Endothelial cell of umbilical vein (primary cell): Measurements from ENCODE around the gene APOBEC3G. TPM values are rescaled to one million over a fixed set of nuclear protein-coding genes. Genes with fewer than 3 reads are reported as not detected.

Experiments used
- BruUV-seq: library from RNA; stranded (reverse); fragments of 400-500 nt; replicated peaks from 2 replicates; lab custom pipeline; 2021; lab: Mats Ljungman, UMichigan
- CTCF ChIA-PET: fragments of 300-600, 350-600 bp; sonication (Branson Sonifier 250); formaldehyde crosslinking; loops from one replicate; lab custom pipeline; 2021; ENCODE audit warnings: antibody characterized with exemption, inconsistent platforms; lab: Charles Lee
- POLR2A ChIA-PET: fragments of 300-600, 350-600 bp; sonication (Branson Sonifier 250); formaldehyde crosslinking; loops from one replicate; lab custom pipeline; 2021; ENCODE audit warnings: antibody characterized with exemption, inconsistent platforms; lab: Charles Lee
- DNase-seq: peaks from one replicate; pipeline ENCODE4 v3.0.0-alpha.2; 2011; ENCODE audit warnings: low read depth, low spot score
- FAIRE-seq: peaks from 2 replicates; lab custom pipeline; 2011; peaks lifted over from hg19 to GRCh38; lab: Jason Lieb, UNC
- H2AFZ ChIP-seq: 2 replicates; pipeline ENCODE4 v1.6.0; 2012; ENCODE audit warnings: low read depth, low read length, control low read depth, inconsistent platforms
- H3K27ac ChIP-seq: 2 replicates; pipeline ENCODE4 v1.5.1; 2011; ENCODE audit warnings: low read depth, mild to moderate bottlenecking, control low read depth, low read length, moderate library complexity; ENCODE audit not compliant: insufficient read depth
- H3K27me3 ChIP-seq, 2 experiments: 2 replicates each; pipeline versions ENCODE4 v1.6.0 to v1.6.1; 2011; ENCODE audit warnings: low read length in 2 of 2, mixed read lengths in 1 of 2; ENCODE audit not compliant: control insufficient read depth in 2 of 2, insufficient read depth in 2 of 2
- H3K36me3 ChIP-seq, 2 experiments: 2 replicates in 1 of 2; 3 replicates in 1 of 2; pipeline ENCODE4 v1.5.1; 2011; ENCODE audit warnings: low read length in 2 of 2, mild to moderate bottlenecking in 1 of 2, moderate library complexity in 1 of 2; ENCODE audit not compliant: control insufficient read depth in 2 of 2, insufficient read depth in 2 of 2; ENCODE audit errors: extremely low read depth in 1 of 2
- H3K4me1 ChIP-seq: 3 replicates; pipeline ENCODE4 v1.5.1; 2011; ENCODE audit warnings: mild to moderate bottlenecking, low read length; ENCODE audit not compliant: control insufficient read depth, insufficient read depth; ENCODE audit errors: extremely low read depth
- H3K4me2 ChIP-seq: 2 replicates; pipeline ENCODE4 v1.6.1; 2011; ENCODE audit warnings: low read length, control low read depth, mixed read lengths; ENCODE audit not compliant: insufficient read depth
- H3K4me3 ChIP-seq, 3 experiments: fragments of 200-600 bp in 1 of 3; sonication (generic), shearing (Covaris generic) in 1 of 3; replicated peaks in 1 of 3; 2 replicates each; pipeline ENCODE4 v1.5.1; 2011 to 2016; ENCODE audit warnings: control low read depth in 3 of 3, low read length in 3 of 3, mild to moderate bottlenecking in 2 of 3, inconsistent platforms in 1 of 3, low read depth in 1 of 3, moderate library complexity in 1 of 3; ENCODE audit not compliant: insufficient read depth in 1 of 3
- H3K79me2 ChIP-seq: 2 replicates; pipeline ENCODE4 v1.6.0; 2012; ENCODE audit warnings: low read length, inconsistent platforms; ENCODE audit not compliant: control insufficient read depth, insufficient read depth
- H3K9ac ChIP-seq: replicated peaks from 2 replicates; pipeline ENCODE3; 2011; ENCODE audit warnings: low read length, control low read depth; ENCODE audit not compliant: insufficient read depth; ENCODE audit errors: extremely low read depth
- H3K9me1 ChIP-seq: replicated peaks from 3 replicates; pipeline ENCODE4 v1.6.0; 2011; ENCODE audit warnings: mild to moderate bottlenecking, low read length; ENCODE audit not compliant: control insufficient read depth, insufficient read depth; ENCODE audit errors: extremely low read depth
- H3K9me3 ChIP-seq: replicated peaks from 2 replicates; pipeline ENCODE4 v1.5.1; 2012; ENCODE audit warnings: low read length, inconsistent platforms; ENCODE audit not compliant: control insufficient read depth, insufficient read depth
- H4K20me1 ChIP-seq: replicated peaks from 2 replicates; pipeline ENCODE3; 2011; ENCODE audit warnings: mild to moderate bottlenecking, low read length; ENCODE audit not compliant: control insufficient read depth, insufficient read depth; ENCODE audit errors: extremely low read depth
- FOS ChIP-seq: IDR thresholded peaks from 2 replicates; pipeline ENCODE4 v1.6.1; 2011; ENCODE audit warnings: mild to moderate bottlenecking, low read length, moderate library complexity, borderline replicate concordance; ENCODE audit not compliant: insufficient read depth
- JUN ChIP-seq: IDR thresholded peaks from 2 replicates; pipeline ENCODE4 v1.6.1; 2011; ENCODE audit warnings: borderline replicate concordance, low read depth; ENCODE audit not compliant: insufficient read length, insufficient read depth
- MAX ChIP-seq: IDR thresholded peaks from 2 replicates; pipeline ENCODE4 v1.6.1; 2011; ENCODE audit not compliant: insufficient read depth, insufficient read length
- dilution Hi-C: fragments of 300-500 bp; cut with MboI; formaldehyde crosslinking; loops from one replicate; pipeline ENCODE4 v1.15.0; 2019; ENCODE audit warnings: low sequenced_read_pairs; ENCODE audit not compliant: extremely low pct_ligation_motif_present
- intact Hi-C: fragments of 100-400 bp; cut with micrococcal nuclease; formaldehyde crosslinking; loops from one replicate; pipeline ENCODE4 v1.10.0; 2022
- polyA plus RNA-seq, 4 experiments: library from polyadenylated mRNA; depleted of rRNA in 3 of 4; stranded (reverse) in 3 of 4; unstranded in 1 of 4; fragments of >200 nt; gene quantifications; 2 replicates each; pipeline versions ENCODE4 v1.2.1 to v1.2.3, GENCODE V29; 2011 to 2012; ENCODE audit warnings: missing spikeins in 1 of 4
- total RNA-seq: library from RNA; stranded (reverse); gene quantifications from 2 replicates; pipeline ENCODE4 v1.2.3, GENCODE V29; 2021

The APOBEC3G gene
- total and polyA plus RNA-seq, 2 donors (not counting 3 experiments of a cell fraction or from before 2014, with no cell fraction given), result 3.6 to 5.1 TPM

DNA sequence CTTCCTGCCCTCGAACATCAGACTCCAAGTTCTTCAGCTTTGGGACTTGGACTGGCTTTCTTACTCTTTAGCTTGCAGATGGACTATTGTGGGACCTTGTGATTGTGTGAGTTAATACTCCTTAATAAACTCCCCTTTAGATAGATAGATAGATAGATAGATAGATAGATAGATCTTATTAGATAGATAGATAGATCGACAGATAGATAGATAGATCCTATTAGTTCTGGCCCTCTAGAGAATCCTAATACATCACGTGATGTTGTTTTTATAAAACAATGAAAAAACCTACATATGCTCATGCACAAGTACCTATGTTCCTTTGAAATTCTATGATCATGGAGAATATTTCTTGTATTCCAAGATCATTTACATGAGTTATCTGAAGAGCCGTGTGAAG lies 43.9 kb downstream of the APOBEC3G start:
- no peaks in the 10 kb centered on the region for H3K4me1 ChIP-seq
- DNase-seq, result no peak
- POLR2A ChIA-PET, result no interaction called here
- no peaks in the 10 kb centered on the region for H3K36me3 ChIP-seq
- H3K27ac ChIP-seq, result no peak overlapping the region
- intact Hi-C loops (no loop called here), dilution Hi-C loops (no loop called here)
- no TSS peak for BruUV-seq
- no peaks in the 10 kb centered on the region for H3K9me1 ChIP-seq
- FAIRE-seq, result no peak
- H3K9ac ChIP-seq, result no peak overlapping the region
- no peak overlapping the region for H3K4me2 ChIP-seq
- peaks cover 5 to 8% of the 10 kb centered on the region in 2 experiments for H3K27me3 ChIP-seq
- no peak overlapping the region for H3K4me3 ChIP-seq
- H2AFZ ChIP-seq, result no peak overlapping the region
- H3K9me3 ChIP-seq, result no peaks in the 10 kb centered on the region
- no peak for TF ChIP-seq FOS
- TF ChIP-seq JUN, result no peak
- H3K79me2 ChIP-seq, result no peaks in the 10 kb centered on the region
- CTCF ChIA-PET, result interaction anchor here (1.1 to 4.3 kb wide), 9 partner anchors 11 to 352 kb away, joined by 3 to 87 read pairs (median 9); no protein-coding TSS in a partner anchor
- H4K20me1 ChIP-seq, result no peaks in the 10 kb centered on the region

DNA sequence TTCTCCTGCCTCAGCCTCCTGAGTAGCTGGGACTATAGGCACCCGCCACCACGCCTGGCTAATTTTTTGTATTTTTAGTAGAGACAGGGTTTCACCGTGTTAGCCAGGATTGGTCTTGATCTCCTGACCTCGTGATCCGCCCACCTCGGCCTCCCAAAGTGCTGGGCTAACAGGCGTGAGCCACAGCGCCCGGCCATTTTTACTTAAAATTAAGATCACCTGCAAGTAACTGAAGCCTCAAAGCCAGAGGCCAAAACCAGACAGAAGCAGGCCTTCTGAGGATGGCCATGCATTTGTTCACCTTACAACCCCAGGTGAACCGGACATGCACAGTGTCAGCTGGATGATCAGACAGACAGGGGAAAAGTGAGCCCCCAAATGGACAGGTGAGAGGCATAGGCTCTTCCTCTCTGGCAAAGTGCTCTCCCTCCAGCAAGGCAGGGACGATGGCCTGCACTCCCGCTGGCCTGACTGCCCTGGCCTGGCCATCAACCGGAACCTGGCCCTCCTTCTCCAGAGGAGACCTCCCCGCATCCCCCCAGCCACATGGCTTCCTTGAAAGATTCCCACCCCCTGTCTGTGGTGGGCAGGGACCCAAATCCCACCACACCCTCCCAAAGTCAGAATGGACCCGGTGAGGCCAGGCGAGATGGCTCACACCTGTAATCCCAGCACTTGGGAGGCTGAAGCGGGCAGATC lies 45.8 kb downstream of the APOBEC3G start:
- no peak overlapping the region for H3K9ac ChIP-seq
- no peak for FAIRE-seq
- H3K27ac ChIP-seq, result no peak overlapping the region
- no peak overlapping the region for H3K4me3 ChIP-seq
- peaks cover 3 to 6% of the 10 kb centered on the region in 2 experiments for H3K27me3 ChIP-seq
- H4K20me1 ChIP-seq, result no peaks in the 10 kb centered on the region
- no peaks in the 10 kb centered on the region for H3K9me1 ChIP-seq
- no peak for DNase-seq
- H3K4me2 ChIP-seq, result no peak overlapping the region
- POLR2A ChIA-PET, result no interaction called here
- H3K36me3 ChIP-seq, result no peaks in the 10 kb centered on the region
- CTCF ChIA-PET, result interaction anchor here (0.6 to 4.3 kb wide), 6 partner anchors 107 to 354 kb away, joined by 3 to 87 read pairs (median 12); no protein-coding TSS in a partner anchor
- intact Hi-C loops, result loop anchor here (2.0 kb wide), 1 partner anchor 252 kb away; no protein-coding TSS in a partner anchor
- dilution Hi-C loops, result no loop called here
- no peak for TF ChIP-seq MAX
- no peaks in the 10 kb centered on the region for H3K9me3 ChIP-seq
- no peak overlapping the region for H2AFZ ChIP-seq
- H3K79me2 ChIP-seq, result no peaks in the 10 kb centered on the region
- no TSS peak for BruUV-seq
- no peaks in the 10 kb centered on the region for H3K4me1 ChIP-seq
